GM21515 (cell line): ENCODE measurements around the gene SCUBE2.
"Not testable (repeated sequence)": the region's sequence is repeated elsewhere in the genome, so short reads cannot be mapped to it uniquely, and the experiment has no call there.

ENCODE experiments used
- ATAC-seq: cut with Tn5 transposase; IDR thresholded peaks from one replicate; pipeline ENCODE4 v1.9.1; 2021; ENCODE audit not compliant: unreplicated experiment

Gene SCUBE2

DNA sequence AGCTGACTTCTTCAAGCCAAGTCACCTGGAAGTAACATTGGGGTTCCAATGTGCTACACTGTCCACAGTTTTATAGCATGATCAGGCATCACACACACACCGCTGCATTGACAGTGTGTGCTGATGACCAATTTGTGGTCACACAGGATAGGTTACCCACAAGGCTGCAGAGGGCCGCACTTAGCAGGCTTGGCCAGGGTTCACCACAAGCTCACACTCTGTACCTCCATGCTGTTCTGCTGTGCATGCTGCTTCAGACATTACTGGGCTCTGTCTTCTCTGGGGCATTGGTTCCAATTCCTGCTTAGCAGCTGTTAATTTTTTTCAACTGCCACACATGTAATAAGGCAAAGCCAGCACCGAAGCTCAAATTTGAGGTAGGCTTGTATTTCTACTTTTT, 76.6 kb downstream of the SCUBE2 start:
- ATAC-seq: no peak

- ATAC-seq: no peak
Observed at GRCh38 chr11:9013373-9013772, 78.0 kb downstream of the SCUBE2 start.

DNA sequence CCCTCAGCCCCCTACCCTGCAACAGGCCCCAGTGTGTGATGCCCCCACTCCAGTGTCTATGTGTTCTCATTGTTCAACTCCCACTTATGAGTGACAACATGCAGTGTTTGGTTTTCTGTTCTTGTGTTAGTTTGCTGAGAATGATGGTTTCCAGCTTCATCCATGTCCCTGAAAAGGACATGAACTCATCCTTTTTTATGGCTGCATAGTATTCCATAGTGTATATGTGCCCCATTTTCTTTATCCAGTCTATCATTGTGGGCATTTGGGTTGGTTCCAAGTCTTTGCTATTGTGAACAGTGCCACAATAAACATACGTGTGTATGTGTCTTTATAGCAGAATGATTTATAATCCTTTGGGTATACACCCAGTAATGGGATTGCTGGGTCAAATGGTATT, 81.9 kb downstream of the SCUBE2 start:
- ATAC-seq: not testable (repeated sequence)

- ATAC-seq: no peak
Observed at GRCh38 chr11:9008661-9009060, 82.7 kb downstream of the SCUBE2 start.

- no peak for ATAC-seq
Observed at GRCh38 chr11:9008011-9008550, 83.3 kb downstream of the SCUBE2 start.

DNA sequence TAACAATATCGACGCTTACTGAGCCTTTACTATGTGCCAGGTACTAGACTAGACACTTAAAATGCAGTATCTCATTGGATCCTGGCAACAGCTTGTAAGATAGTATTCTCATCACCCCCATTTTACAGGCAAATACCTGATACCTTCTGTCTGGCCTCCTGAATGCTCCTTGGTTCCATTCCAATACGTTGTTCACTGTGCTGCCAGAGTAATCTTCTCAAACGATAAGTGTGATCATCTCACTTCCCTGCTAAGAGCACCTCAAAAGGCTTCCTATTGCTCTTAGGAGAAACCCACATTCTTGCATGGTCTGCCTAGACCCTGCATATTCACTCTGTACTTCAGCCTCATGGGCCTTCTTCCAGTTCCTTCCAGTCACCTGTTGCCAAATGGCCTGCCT, 86.3 kb downstream of the SCUBE2 start:
- no peak for ATAC-seq

DNA sequence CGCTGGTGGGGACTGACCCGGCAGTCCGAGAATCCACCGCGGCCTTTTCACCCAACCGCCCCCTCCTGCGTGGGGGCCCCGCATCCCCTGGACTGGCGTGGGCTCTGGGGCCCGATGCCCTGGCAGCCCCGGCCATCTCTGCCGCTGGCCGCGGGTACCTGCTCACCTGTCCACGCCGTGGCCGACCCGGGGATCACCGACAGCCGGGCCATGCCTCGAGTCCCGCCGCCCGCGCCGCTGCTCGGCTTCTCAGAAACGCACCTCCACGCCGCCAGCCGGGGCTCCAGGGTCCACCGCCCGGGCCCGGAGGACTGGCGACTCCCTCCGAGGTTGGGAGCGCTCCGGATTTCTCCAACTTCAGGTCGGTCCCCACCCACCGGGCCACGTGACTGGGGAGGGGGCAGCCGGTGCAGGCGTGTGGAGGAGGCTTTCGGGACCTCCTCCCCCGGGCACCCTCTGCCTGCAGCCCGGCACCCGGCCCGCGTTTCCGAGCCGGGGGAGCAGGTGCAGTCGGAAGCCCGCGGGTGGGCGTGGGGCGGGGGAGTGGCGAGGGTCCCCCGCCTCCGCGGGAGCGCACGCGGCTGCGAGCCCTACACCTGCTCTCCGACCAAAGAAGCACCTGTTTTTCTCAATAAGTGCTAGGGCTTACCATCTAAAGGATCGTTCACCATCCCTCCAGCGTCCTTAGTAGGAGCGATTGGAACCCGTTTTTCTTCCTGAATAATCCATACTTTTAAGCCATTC, 87.0 kb downstream of the SCUBE2 start:
- ATAC-seq: no peak

GRCh38 chr11:9003573-9004182, 87.7 kb downstream of the SCUBE2 start, which contains the start of gene NRIP3:
Gene NRIP3, minus strand, starts transcription at chr11:9004001. Its CDS starts 66 bp downstream, at chr11:9003935.
- no peak for ATAC-seq

- ATAC-seq: no peak
Observed at GRCh38 chr11:9002920-9003572, 88.4 kb downstream of the SCUBE2 start.

- no peak for ATAC-seq
Observed at GRCh38 chr11:9001736-9002135, 89.7 kb downstream of the SCUBE2 start.

DNA sequence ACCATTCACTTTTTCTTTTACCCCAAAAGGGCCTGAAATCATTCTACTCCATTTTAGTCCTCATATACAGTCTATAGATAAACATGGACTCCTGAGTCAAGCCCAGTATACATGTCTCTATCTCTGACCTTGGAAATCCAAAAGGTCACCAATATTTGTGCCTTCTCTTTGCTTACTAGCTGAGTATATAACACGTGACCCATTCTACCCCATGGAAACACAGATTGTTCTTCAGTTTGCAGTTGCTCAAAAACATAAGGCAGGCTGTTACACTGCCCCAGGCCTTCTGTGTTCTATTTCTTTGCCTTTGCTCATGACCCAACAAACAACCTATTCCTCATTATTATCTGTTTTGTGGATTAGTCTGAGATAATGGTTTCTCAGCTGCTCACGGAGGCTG, 93.4 kb downstream of the SCUBE2 start:
- ATAC-seq: no peak

- ATAC-seq: no peak
Observed at GRCh38 chr11:8997451-8997850, 93.9 kb downstream of the SCUBE2 start.

GRCh38 chr11:8989453-8989852, 101.9 kb downstream of the SCUBE2 start:
- no peak for ATAC-seq

DNA sequence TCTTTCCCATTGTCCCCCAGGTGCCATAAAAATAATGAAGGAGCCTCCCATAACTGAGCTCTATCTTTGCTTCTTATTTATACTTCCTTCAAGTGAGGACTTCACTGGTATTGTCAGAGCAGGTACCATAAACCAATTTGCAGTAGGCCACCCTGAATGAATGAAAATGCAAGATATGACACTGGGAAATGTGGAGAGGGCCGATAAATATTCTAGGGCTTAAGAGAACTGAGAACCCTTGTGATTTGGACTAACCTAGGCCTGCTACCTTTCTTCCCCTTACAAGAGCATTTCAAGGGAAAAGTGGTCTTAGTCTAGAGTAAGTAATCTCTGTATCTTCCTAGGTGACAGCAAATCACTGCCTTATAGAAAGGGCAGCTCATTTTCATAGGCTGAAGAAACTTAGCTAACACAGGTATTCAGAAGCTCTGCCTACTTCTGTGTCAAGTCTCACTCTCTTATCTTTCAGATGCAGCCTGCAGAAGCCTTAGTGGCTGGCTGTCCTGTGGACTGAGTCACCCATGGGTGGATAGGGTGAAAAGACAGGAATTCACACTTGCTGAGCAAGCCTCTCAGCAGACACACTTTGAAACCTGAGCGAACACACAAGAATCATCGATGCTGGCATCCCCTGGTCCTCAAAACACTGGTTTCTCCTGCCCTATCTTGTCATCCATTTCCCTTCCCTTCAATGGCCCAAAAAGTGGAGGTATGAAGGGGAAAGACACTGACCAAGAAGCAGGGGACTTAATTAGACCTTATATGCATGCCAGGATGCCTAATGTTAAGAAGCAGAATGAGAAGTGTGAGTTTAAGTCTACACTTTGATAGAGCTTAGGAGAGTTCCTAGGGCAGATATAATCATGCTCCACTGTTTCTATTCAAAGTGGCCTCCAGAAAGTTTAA, 102.8 kb downstream of the SCUBE2 start:
- ATAC-seq: no peak

DNA sequence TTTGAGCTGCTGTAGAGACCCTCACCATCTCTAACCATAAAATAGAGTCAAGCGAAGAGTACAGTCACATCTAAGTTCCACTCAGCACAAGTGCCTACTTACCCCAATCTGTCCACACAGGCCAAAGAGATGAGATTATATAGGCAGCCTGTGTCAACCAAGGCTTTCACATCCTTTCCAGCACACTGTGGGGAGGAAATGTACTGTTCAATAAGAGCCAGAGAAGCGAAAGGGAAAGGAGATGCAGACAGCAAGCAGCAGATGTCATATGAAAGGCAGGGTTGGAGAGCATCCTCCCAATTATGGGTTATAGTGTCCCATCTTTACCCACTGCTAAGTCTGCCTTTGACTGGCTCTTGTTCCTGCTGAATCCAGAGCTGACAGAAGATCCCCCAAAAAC, 104.0 kb downstream of the SCUBE2 start:
- no peak for ATAC-seq

DNA sequence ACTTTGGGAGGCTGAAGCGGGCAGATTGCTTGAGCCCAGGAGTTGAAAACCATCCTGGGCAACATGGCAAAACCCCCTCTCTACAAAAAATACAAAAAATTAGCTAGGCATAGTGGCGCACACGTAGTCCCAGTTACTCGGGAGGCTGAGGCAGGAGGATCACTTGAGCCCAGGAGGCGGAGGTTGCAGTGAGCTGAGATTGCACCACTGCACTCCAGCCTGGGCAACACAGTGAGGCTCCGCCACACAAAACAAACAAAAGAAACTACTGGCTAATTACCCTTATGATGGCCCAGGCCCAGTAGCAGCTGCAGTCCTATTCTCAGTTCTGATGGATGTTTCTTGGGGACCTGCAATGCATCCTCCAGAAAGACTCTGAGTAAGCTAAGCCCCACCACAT, 104.6 kb downstream of the SCUBE2 start:
- ATAC-seq: not testable (repeated sequence)

- ATAC-seq: no peak
Observed at GRCh38 chr11:8985462-8985861, 105.9 kb downstream of the SCUBE2 start.

DNA sequence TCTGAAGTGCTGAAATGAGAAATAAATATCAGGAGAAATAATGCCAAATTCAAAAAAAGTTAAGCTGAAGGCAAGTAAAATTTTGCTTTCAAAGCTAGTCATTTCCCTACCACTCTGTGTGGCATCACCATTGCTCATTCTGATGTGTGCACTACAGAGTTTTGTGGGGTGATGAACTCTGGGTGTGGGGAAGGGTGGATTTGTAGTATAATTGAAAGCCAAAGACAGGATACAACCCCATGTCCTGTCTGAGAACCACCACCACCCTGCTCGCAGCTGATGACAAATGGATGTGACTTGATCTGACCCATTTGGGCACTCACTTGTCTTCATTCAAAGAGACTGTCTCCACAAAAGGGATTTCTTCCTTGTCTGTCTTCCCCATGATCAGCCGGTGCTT, 107.8 kb downstream of the SCUBE2 start:
- ATAC-seq: no peak

GRCh38 chr11:8980485-8980884, 110.9 kb downstream of the SCUBE2 start:
- no peak for ATAC-seq

DNA sequence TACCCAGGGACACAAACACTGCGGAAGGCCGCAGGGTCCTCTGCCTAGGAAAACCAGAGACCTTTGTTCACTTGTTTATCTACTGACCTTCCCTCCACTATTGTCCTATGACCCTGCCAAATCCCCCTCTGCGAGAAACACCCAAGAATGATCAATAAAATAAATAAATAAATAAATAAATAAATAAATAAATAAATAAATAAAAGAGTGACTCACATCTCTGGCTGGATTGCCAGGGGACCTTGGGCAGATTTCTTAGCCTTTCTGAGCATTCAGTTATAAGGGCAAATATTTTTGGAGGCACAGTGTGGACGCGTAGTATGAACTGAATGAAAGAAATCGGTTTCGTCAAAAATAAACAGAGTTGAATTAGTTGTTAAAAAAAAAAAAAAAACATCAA, 112.0 kb downstream of the SCUBE2 start:
- ATAC-seq: not testable (repeated sequence)

DNA sequence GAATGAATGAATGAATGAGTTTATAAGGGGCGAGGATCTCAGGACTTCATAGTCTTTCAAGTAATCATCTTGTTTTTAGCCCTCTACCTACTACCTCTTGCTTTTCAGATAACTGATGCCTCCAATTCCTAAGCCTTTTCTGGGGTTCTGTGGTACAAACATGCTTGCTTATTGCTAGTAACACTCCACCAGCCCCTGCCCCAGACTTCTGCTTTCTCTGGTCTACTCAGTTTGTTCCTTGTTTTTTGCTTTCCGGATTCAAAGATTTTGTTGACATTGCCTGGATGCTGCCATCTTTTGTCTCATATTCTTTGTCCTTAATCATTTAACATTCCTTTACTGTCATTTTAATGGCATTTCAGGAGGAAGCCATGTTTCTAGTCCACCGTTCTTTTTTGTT, 118.3 kb downstream of the SCUBE2 start:
- ATAC-seq: no peak
